GM12878 (cell line): ENCODE results near the gene COLQ. TPM values are rescaled to one million over a fixed set of nuclear protein-coding genes. Genes with fewer than 3 reads are reported as not detected.

Experiments
- ATAC-seq: fragments of 200-7000 bp; cut with Tn5 transposase; 3 replicates; pipeline ENCODE4 v1.9.1; 2020; ENCODE audit warnings: mild to moderate bottlenecking, moderate library complexity
- BruUV-seq: library from RNA; stranded (reverse); fragments of 400-500 nt; replicated peaks from 2 replicates; lab custom pipeline; 2021; lab: Mats Ljungman, UMichigan
- CTCF ChIA-PET: fragments of 300-600 bp; sonication (Branson Sonifier 250); formaldehyde crosslinking; extraction: SDS; loops from one replicate; lab custom pipeline; 2021; ENCODE audit warnings: inconsistent platforms; lab: Yijun Ruan, JAX
- POLR2A ChIA-PET: fragments of 350-600 bp; formaldehyde crosslinking; extraction: SDS; loops from one replicate; lab custom pipeline; 2021; ENCODE audit warnings: inconsistent platforms; lab: Charles Lee
- RAD21 ChIA-PET: fragments of 300-600 bp; sonication (Branson Sonifier 250); formaldehyde crosslinking; loops from one replicate; lab custom pipeline; 2023; ENCODE audit warnings: antibody characterized with exemption; ENCODE audit not compliant: unreplicated experiment; lab: Charles Lee
- SMC1A ChIA-PET: fragments of 300-600 bp; sonication (Branson Sonifier 250); formaldehyde crosslinking; loops from one replicate; lab custom pipeline; 2023; ENCODE audit not compliant: unreplicated experiment, uncharacterized antibody; lab: Charles Lee
- DNase-seq: peaks from one replicate; pipeline ENCODE4 v3.0.0-alpha.2; 2011; ENCODE audit warnings: low read depth, low spot score
- FAIRE-seq: peaks from 3 replicates; lab custom pipeline; 2011; peaks lifted over from hg19 to GRCh38; lab: Jason Lieb, UNC
- H2AFZ ChIP-seq: 2 replicates; pipeline ENCODE4 v1.6.0; 2011; ENCODE audit warnings: low read depth, low read length, control low read depth; ENCODE audit not compliant: control insufficient read depth
- H3K27ac ChIP-seq: 2 replicates; pipeline ENCODE4 v1.5.1; 2011; ENCODE audit warnings: control low read depth; ENCODE audit not compliant: control insufficient read depth, insufficient read depth
- H3K27me3 ChIP-seq, 2 experiments: replicated peaks in 1 of 2; 2 replicates each; pipeline versions ENCODE4 v1.6.0 to v1.6.1; 2011; ENCODE audit warnings: low read length in 1 of 2; ENCODE audit not compliant: control insufficient read depth in 2 of 2, insufficient read depth in 2 of 2
- H3K36me3 ChIP-seq, 2 experiments: 2 replicates each; pipeline ENCODE4 v1.5.1; 2011; ENCODE audit warnings: low read length in 1 of 2; ENCODE audit not compliant: control insufficient read depth in 2 of 2, insufficient read depth in 2 of 2
- H3K4me1 ChIP-seq: 2 replicates; pipeline ENCODE4 v1.6.1; 2011; ENCODE audit warnings: mild to moderate bottlenecking, low read length, moderate library complexity, mixed read lengths; ENCODE audit not compliant: control insufficient read depth, insufficient read depth
- H3K4me2 ChIP-seq: 2 replicates; pipeline ENCODE4 v1.6.0; 2011; ENCODE audit warnings: control low read depth; ENCODE audit not compliant: control insufficient read depth, insufficient read depth
- H3K4me3 ChIP-seq: fragments of 200-600 bp; sonication (generic); 2 replicates; pipeline ENCODE4 v1.5.1; 2016
- H3K79me2 ChIP-seq: 2 replicates; pipeline ENCODE4 v1.6.0; 2011; ENCODE audit warnings: low read length; ENCODE audit not compliant: control insufficient read depth, insufficient read depth
- H3K9ac ChIP-seq: 2 replicates; pipeline ENCODE4 v1.8.0; 2011; ENCODE audit warnings: low read length, control low read depth, mixed read lengths; ENCODE audit not compliant: control insufficient read depth, insufficient read depth
- H3K9me3 ChIP-seq: replicated peaks from 3 replicates; pipeline ENCODE4 v1.5.1; 2011; ENCODE audit warnings: mild to moderate bottlenecking, low read length; ENCODE audit not compliant: control insufficient read depth, insufficient read depth
- H4K20me1 ChIP-seq: 2 replicates; pipeline ENCODE4 v1.6.0; 2011; ENCODE audit not compliant: control insufficient read depth, insufficient read depth
- NFXL1 ChIP-seq: fragments of 450-650 bp; IDR thresholded peaks from 2 replicates; pipeline ENCODE4 v1.6.1; 2017; ENCODE audit warnings: antibody characterized with exemption, mild to moderate bottlenecking, borderline replicate concordance
- ZNF24 ChIP-seq: fragments of 450-650 bp; IDR thresholded peaks from 2 replicates; pipeline ENCODE4 v1.6.1; 2017; ENCODE audit warnings: antibody characterized with exemption, mild to moderate bottlenecking
- WGBS: methylation state at CpG from one replicate; pipeline ENCODE4 v1.1.6; 2016; ENCODE audit warnings: low lambda C conversion rate; ENCODE audit not compliant: insufficient replicate concordance, insufficient coverage; ENCODE audit errors: missing lambda C conversion rate; 5-methylcytosine and 5-hydroxymethylcytosine counted together
- in situ Hi-C: fragments of 300-500 bp; cut with MboI; formaldehyde crosslinking; loops from 9 replicates; pipeline ENCODE4 v1.14.3; 2018; ENCODE audit warnings: mixed read lengths
- intact Hi-C: fragments of 100-400 bp; cut with micrococcal nuclease; formaldehyde crosslinking; loops from one replicate; pipeline ENCODE4 v1.14.2; 2022; ENCODE audit not compliant: unreplicated experiment
- polyA plus RNA-seq, 11 experiments: library from polyadenylated mRNA; depleted of rRNA in 4 of 11; unstranded in 6 of 11; stranded (reverse) in 5 of 11; fragments of >200 nt; fragmentation: Nextera tagmentation in 4 of 11; fragmentation: Illumina TruSeq in 1 of 11; extraction: Ambion mirVana in 4 of 11; extraction: Trizol in 1 of 11; gene quantifications; 1 replicate in 1 of 11; 2 replicates in 10 of 11; pipeline versions ENCODE4 v1.2.1 to v1.2.3, GENCODE V29; 2011 to 2016; ENCODE audit warnings: inconsistent platforms in 2 of 11, missing spikeins in 2 of 11, low read depth in 1 of 11
- total RNA-seq, 4 experiments: library from RNA; depleted of rRNA in 3 of 4; stranded (reverse); fragments of >200 nt in 3 of 4; fragmentation: Illumina TruSeq in 1 of 4; extraction: Trizol in 1 of 4; gene quantifications; 2 replicates each; pipeline versions ENCODE4 v1.2.1 to v1.2.3, GENCODE V29; 2013 to 2021
- TF ChIP-seq, protein P1 (sequence below): fragments of 450-650 bp; IDR thresholded peaks from 2 replicates; pipeline ENCODE4 v1.6.1; 2017; ENCODE audit warnings: mild to moderate bottlenecking, moderate library complexity

COLQ gene
- total and polyA plus RNA-seq, 10 of the 15 experiments (the other 5 are each of a cell fraction or from before 2014, with no cell fraction given): 0.13 to 2.7 (median 0.70) TPM

DNA sequence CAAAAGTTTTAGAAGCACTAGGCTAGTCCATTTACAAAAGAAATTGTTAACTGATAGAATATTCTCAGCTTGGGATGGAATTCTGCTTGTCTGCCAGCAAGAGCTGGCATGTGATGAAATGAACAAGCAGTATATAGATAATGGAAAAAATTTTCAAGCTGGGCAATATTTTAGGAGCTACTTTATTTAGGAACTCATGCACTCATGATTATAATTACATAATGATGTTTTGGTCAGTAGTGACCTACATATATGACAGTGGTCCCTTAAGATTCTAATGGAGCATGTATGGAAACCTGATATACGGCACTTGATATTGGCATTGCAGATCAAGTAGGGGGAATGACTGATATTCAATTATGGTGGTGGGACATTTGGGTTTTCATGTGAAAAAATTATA lies 88.0 kb downstream of the COLQ start (continued):
- TF ChIP-seq, protein P1, sequence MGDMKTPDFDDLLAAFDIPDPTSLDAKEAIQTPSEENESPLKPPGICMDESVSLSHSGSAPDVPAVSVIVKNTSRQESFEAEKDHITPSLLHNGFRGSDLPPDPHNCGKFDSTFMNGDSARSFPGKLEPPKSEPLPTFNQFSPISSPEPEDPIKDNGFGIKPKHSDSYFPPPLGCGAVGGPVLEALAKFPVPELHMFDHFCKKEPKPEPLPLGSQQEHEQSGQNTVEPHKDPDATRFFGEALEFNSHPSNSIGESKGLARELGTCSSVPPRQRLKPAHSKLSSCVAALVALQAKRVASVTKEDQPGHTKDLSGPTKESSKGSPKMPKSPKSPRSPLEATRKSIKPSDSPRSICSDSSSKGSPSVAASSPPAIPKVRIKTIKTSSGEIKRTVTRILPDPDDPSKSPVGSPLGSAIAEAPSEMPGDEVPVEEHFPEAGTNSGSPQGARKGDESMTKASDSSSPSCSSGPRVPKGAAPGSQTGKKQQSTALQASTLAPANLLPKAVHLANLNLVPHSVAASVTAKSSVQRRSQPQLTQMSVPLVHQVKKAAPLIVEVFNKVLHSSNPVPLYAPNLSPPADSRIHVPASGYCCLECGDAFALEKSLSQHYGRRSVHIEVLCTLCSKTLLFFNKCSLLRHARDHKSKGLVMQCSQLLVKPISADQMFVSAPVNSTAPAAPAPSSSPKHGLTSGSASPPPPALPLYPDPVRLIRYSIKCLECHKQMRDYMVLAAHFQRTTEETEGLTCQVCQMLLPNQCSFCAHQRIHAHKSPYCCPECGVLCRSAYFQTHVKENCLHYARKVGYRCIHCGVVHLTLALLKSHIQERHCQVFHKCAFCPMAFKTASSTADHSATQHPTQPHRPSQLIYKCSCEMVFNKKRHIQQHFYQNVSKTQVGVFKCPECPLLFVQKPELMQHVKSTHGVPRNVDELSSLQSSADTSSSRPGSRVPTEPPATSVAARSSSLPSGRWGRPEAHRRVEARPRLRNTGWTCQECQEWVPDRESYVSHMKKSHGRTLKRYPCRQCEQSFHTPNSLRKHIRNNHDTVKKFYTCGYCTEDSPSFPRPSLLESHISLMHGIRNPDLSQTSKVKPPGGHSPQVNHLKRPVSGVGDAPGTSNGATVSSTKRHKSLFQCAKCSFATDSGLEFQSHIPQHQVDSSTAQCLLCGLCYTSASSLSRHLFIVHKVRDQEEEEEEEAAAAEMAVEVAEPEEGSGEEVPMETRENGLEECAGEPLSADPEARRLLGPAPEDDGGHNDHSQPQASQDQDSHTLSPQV: no peak
- no peak for TF ChIP-seq NFXL1
- TF ChIP-seq, all 136 proteins: peak for 0

DNA sequence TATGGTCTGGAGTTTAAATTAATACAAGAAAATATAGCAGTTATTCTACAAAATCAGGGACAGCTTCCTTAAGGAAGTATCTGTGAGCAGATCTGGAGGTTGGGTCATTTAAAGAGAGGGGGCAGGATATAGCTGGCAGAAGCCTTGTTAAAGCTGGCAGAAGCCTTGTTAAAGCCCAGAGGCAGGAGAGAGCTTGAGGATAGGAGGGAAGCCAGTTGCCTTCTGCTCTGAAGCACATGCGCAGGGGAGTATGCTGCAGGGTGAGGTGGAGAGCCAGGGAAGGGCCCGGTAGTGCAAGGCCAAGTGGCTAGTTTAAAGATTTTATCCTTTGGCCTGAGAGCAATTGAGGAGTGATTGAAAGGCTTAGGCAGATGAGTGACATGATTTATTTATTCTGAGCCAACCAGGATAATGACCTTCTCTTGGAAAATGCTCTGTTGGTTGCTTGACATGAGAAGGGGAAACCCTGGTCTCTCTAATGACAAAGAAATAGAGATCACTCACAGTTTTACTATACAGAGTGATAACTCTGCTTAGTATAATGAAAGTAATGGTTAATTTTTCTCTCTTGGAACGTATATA lies 90.2 kb downstream of the COLQ start:
- Histone ChIP-seq H3K9me3 (no peaks in the 10 kb centered on the region), H3K4me2 (peak overlapping the region; percentile 39), H3K27ac (0 out of 2 replicates have a peak overlapping the region, but pooled peaks have one; percentile 10), H3K9ac (no peak overlapping the region), H3K36me3 (peaks cover 6 to 28% of the 10 kb centered on the region in 2 experiments), H4K20me1 (no peaks in the 10 kb centered on the region; the same call in 1 of the 2 replicates), H3K79me2 (peaks cover 38% of the 10 kb centered on the region), H3K27me3 (no peaks in the 10 kb centered on the region), H3K4me3 (0 out of 2 replicates have a peak overlapping the region, but pooled peaks have one; percentile 11), H3K4me1 (no peaks in the 10 kb centered on the region; the same call in 1 of the 2 replicates), H2AFZ (no peak overlapping the region)
- in situ Hi-C loops (no loop called here), intact Hi-C loops (no loop called here)
- SMC1A ChIA-PET: interaction anchor here (0.9 to 4.0 kb wide), 18 partner anchors 9 to 228 kb away, joined by 3 to 26 read pairs (median 4); no protein-coding TSS in a partner anchor
- WGBS: 85% methylated on average over 3 of the region's 3 CpGs
- DNase-seq (no peak), ATAC-seq (no peak), FAIRE-seq (no peak)
- TF ChIP-seq ZNF24: no peak
- POLR2A ChIA-PET: no interaction called here
- RAD21 ChIA-PET: interaction anchor here (0.8 to 2.3 kb wide), 5 partner anchors 36 to 229 kb away, joined by 3 to 12 read pairs (median 4); no protein-coding TSS in a partner anchor
- CTCF ChIA-PET: interaction anchor here (0.5 to 2.9 kb wide), 10 partner anchors 26 to 966 kb away, joined by 3 to 28 read pairs (median 6); partner anchors contain the start of gene CAPN7
- BruUV-seq: no TSS peak
